Natural killer cell (primary cell): ENCODE results near the gene RASGRF2. TPM values are rescaled to one million over a fixed set of nuclear protein-coding genes. Genes with fewer than 3 reads are reported as not detected.

Source experiments
- ATAC-seq, 3 donors: fragments of 150-1000 bp in 2 of 3; fragments of 200-7000 bp in 1 of 3; cut with Tn5 transposase; 1 replicate in 1 of 3; 2 replicates in 2 of 3; pipeline ENCODE4 v1.10.0; 2021; ENCODE audit warnings: mild to moderate bottlenecking in 2 of 3, moderate library complexity in 2 of 3
- DNase-seq, 2 donors: peaks; one replicate each; pipeline versions ENCODE4 v3.0.0 to v3.0.0-alpha.2; 2013 to 2021; ENCODE audit warnings: mixed read lengths in 1 of 2
- H3K27ac ChIP-seq: one replicate; pipeline ENCODE4 v1.5.1; 2013; ENCODE audit warnings: mild to moderate bottlenecking, low read length
- H3K27me3 ChIP-seq: one replicate; pipeline ENCODE4 v1.6.1; 2013; ENCODE audit warnings: low read length; ENCODE audit not compliant: control insufficient read depth, insufficient read depth
- H3K36me3 ChIP-seq: one replicate; pipeline ENCODE4 v1.6.1; 2013; ENCODE audit warnings: low read length; ENCODE audit not compliant: control insufficient read depth, insufficient read depth
- H3K4me1 ChIP-seq: one replicate; pipeline ENCODE4 v1.6.1; 2013; ENCODE audit warnings: low read length; ENCODE audit not compliant: control insufficient read depth, insufficient read depth
- H3K4me3 ChIP-seq: one replicate; pipeline ENCODE4 v1.5.1; 2013; ENCODE audit warnings: low read length
- H3K9me3 ChIP-seq: one replicate; pipeline ENCODE4 v1.6.1; 2013; ENCODE audit warnings: low read length; ENCODE audit not compliant: control insufficient read depth, insufficient read depth
- H3K27ac Mint-ChIP-seq, 2 donors: one replicate each; pipeline ENCODE4 v1.8.0; 2022; ENCODE audit warnings: mild to moderate bottlenecking in 2 of 2, mixed read lengths in 2 of 2, moderate library complexity in 1 of 2
- H3K27me3 Mint-ChIP-seq, 2 donors: one replicate each; pipeline ENCODE4 v1.8.0; 2022; ENCODE audit warnings: low read depth in 2 of 2, mixed read lengths in 2 of 2
- H3K36me3 Mint-ChIP-seq: one replicate; pipeline ENCODE4 v1.8.0; 2022; ENCODE audit warnings: mixed read lengths
- H3K4me1 Mint-ChIP-seq, 2 donors: one replicate each; pipeline ENCODE4 v1.8.0; 2022; ENCODE audit warnings: mixed read lengths in 2 of 2
- H3K4me3 Mint-ChIP-seq: one replicate; pipeline ENCODE4 v1.8.0; 2022; ENCODE audit warnings: mild to moderate bottlenecking, moderate library complexity, mixed read lengths
- H3K9me3 Mint-ChIP-seq, 2 donors: one replicate each; pipeline ENCODE4 v1.8.0; 2022; ENCODE audit warnings: mixed read lengths in 2 of 2
- WGBS: methylation state at CpG from one replicate; pipeline ENCODE4 v1.1.7; 2013; ENCODE audit warnings: missing lambda C conversion rate; ENCODE audit not compliant: insufficient coverage; 5-methylcytosine and 5-hydroxymethylcytosine counted together
- intact Hi-C: fragments of 100-400 bp; cut with micrococcal nuclease; formaldehyde crosslinking; loops from one replicate; pipeline ENCODE4 v1.14.2; 2022
- total RNA-seq, 4 donors: library from RNA; stranded (reverse); fragments of 120-200 nt in 1 of 4; gene quantifications; one replicate each; pipeline versions ENCODE4 v1.2.3 to v1.2.4, GENCODE V29; 2013 to 2022
- TF ChIP-seq, protein P1 (sequence below): fragments of 200-600 bp; IDR thresholded peaks from one replicate; pipeline ENCODE4 v1.8.0; 2022; ENCODE audit warnings: antibody characterized with exemption

Gene RASGRF2
- total RNA-seq, 3 donors from 2014 or later (not counting 1 experiment from before 2014, with no cell fraction given), result 5.6 to 10.1 (median 6.1) TPM

DNA sequence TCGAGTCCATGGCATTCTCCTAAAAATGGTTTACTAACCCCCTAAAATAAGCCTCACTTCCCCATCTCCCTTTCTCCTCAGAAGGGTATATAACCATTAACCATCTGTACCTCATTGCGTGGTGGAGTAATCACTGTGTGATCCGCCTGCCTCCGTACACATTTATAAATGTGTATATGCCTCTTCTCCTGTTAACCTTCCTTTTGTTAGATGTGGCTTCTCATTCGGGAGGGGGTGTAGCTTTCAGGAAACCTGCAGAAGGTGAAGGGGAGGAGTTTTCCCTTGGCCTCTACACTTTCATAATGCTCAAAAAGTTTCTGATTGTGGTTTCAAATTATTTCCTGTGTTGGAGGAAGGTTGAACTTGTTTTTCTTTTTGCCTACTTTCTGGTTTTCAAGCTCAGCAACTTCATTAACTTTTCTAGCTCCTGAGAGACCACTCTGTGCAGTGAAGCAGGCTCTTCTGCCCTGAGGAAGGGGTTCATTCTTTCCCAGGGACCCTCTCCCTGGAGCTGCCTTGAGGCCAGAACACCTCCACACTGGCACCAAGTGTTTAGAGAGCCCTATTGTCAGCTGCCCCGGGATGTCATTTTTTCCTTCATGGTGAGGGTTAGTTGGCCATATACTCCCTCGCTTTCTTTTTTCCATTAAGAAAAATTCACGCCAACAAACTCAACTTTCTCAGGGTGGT is 46.9 kb downstream of the RASGRF2 start:
- DNase-seq (peak in 1 of 2 donors; percentile 87), ATAC-seq (peak; percentile 55 to 75 (median 73))
- H3K4me3 Mint-ChIP-seq, result peak overlapping the region; percentile 72
- Histone ChIP-seq H3K27ac (peak overlapping the region; percentile 40), H3K4me3 (no peak overlapping the region), H3K4me1 (peaks cover 25% of the 10 kb centered on the region), H3K27me3 (no peaks in the 10 kb centered on the region), H3K36me3 (no peaks in the 10 kb centered on the region), H3K9me3 (no peaks in the 10 kb centered on the region)
- 2% methylated on average over 3 of the region's 8 CpGs for WGBS
- peaks cover 32 to 44% of the 10 kb centered on the region in 2 donors for H3K4me1 Mint-ChIP-seq
- TF ChIP-seq, protein P1, sequence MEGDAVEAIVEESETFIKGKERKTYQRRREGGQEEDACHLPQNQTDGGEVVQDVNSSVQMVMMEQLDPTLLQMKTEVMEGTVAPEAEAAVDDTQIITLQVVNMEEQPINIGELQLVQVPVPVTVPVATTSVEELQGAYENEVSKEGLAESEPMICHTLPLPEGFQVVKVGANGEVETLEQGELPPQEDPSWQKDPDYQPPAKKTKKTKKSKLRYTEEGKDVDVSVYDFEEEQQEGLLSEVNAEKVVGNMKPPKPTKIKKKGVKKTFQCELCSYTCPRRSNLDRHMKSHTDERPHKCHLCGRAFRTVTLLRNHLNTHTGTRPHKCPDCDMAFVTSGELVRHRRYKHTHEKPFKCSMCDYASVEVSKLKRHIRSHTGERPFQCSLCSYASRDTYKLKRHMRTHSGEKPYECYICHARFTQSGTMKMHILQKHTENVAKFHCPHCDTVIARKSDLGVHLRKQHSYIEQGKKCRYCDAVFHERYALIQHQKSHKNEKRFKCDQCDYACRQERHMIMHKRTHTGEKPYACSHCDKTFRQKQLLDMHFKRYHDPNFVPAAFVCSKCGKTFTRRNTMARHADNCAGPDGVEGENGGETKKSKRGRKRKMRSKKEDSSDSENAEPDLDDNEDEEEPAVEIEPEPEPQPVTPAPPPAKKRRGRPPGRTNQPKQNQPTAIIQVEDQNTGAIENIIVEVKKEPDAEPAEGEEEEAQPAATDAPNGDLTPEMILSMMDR, result no peak
- no peaks in the 10 kb centered on the region for H3K36me3 Mint-ChIP-seq
- no peaks in the 10 kb centered on the region for H3K27me3 Mint-ChIP-seq
- H3K9me3 Mint-ChIP-seq, result no peaks in the 10 kb centered on the region
- H3K27ac Mint-ChIP-seq, result peak overlapping the region; percentile 54 to 72
- intact Hi-C loops, result no loop called here

DNA sequence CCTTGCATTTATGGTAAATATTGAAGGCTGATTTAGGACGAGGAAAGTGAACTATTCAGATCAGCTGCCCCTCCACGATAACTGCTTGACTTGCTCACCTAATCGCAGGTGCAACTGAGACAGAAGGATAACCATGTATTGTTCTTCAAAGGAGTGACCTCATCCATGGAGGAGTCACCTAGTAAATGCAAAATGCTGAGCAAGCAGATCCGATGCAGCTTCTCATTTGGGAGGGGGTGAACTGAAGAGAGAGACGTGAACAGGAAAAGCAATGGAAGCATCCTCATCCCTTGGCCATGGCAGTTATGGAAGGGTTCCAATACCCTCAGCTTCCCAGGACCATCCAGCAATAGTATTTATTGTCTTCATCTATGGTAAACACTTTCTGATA is 47.5 kb downstream of the RASGRF2 start:
- Histone ChIP-seq H3K36me3 (no peaks in the 10 kb centered on the region), H3K4me3 (no peak overlapping the region), H3K9me3 (no peaks in the 10 kb centered on the region), H3K4me1 (peaks cover 25% of the 10 kb centered on the region), H3K27ac (peak overlapping the region; percentile 40), H3K27me3 (no peaks in the 10 kb centered on the region)
- Mint-ChIP-seq H3K36me3 (no peaks in the 10 kb centered on the region), H3K9me3 (no peaks in the 10 kb centered on the region), H3K4me3 (peak overlapping the region; percentile 72), H3K27ac (peak overlapping the region; percentile 54 to 72), H3K27me3 (no peaks in the 10 kb centered on the region), H3K4me1 (peaks cover 30 to 41% of the 10 kb centered on the region in 2 donors)
- WGBS, result 81% methylated on average over 5 of the region's 5 CpGs
- ATAC-seq (no peak), DNase-seq (peak in 1 of 2 donors; percentile 53)
- TF ChIP-seq, protein P1, result no peak
- intact Hi-C loops, result no loop called here

DNA sequence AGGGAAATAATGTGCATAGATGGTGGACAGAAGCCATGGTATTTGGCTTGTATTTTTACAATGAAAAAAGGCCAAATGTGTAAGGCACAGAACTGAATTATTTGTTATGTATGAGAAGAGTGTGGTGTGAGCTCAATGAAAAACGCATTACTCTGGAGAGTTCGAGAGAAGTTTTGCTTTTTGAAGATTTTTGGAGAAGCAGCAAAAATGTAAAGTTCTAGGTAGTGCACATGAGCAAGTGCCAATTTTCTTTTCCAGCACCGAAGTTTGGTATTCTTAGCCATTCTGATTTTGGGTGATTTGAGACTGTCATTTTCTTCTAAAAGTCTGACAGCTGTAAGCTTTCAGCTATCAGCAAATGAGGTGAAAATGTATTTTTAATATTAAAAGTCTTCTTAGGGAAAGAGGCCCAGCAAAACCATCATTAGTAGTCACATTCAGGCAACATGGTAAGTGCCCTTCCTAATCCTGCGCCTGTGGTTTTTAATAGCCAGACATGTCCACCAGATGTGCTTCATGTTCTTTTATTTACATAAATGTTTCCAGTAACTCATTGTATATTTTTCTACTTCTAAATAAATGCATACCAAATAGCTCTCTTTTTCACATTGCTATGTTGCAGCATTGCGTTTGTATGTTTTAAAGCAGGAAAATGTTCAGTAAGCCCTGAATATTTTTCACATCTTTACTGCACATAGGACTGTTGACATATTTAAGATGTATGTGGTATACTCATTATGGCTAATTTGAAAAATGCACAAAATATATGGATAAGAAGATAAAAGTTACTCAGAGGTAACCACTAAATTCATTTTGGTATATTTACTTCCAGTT is 50.4 kb downstream of the RASGRF2 start:
- H3K27ac Mint-ChIP-seq, result no peak overlapping the region
- ATAC-seq, result no peak
- peaks cover 26 to 29% of the 10 kb centered on the region in 2 donors for H3K4me1 Mint-ChIP-seq
- DNase-seq, result no peak
- H3K27ac ChIP-seq, result no peak overlapping the region
- 95% methylated on average over 4 of the region's 5 CpGs for WGBS
- TF ChIP-seq, protein P1, result no peak
- H3K27me3 ChIP-seq, result no peaks in the 10 kb centered on the region
- no peaks in the 10 kb centered on the region for H3K9me3 Mint-ChIP-seq
- H3K36me3 Mint-ChIP-seq, result no peaks in the 10 kb centered on the region
- H3K9me3 ChIP-seq, result no peaks in the 10 kb centered on the region
- no peak overlapping the region for H3K4me3 ChIP-seq
- intact Hi-C loops, result no loop called here
- peaks cover 0 to 2% of the 10 kb centered on the region in 2 donors for H3K27me3 Mint-ChIP-seq
- peaks cover 28% of the 10 kb centered on the region for H3K4me1 ChIP-seq
- no peak overlapping the region for H3K4me3 Mint-ChIP-seq
- H3K36me3 ChIP-seq, result no peaks in the 10 kb centered on the region
